Peyer's patch (tissue), 4 donors: ENCODE data around the gene CPT1B. TPM values are rescaled to one million over a fixed set of nuclear protein-coding genes. Genes with fewer than 3 reads are reported as not detected.
A peak's percentile ranks its signal among the peaks of the same experiment; 100 is the strongest.

ENCODE experiments used
- DNase-seq, 3 donors: peaks; one replicate each; pipeline ENCODE4 v3.0.0-alpha.2; 2017 to 2019
- H3K27ac ChIP-seq, 4 donors: fragments of 200-600 bp; sonication (generic); one replicate each; pipeline ENCODE4 v1.5.1; 2016 to 2019
- H3K27me3 ChIP-seq, 2 donors: fragments of 200-600 bp; sonication (generic); one replicate each; pipeline ENCODE4 v1.5.1; 2019
- H3K36me3 ChIP-seq, 3 donors: fragments of 200-600 bp; sonication (generic); one replicate each; pipeline ENCODE4 v1.5.1; 2016 to 2019
- H3K4me1 ChIP-seq, 4 donors: fragments of 200-600 bp; sonication (generic); one replicate each; pipeline ENCODE4 v1.5.1; 2016 to 2019
- H3K4me3 ChIP-seq, 4 donors: fragments of 200-600 bp; sonication (generic); 1 replicate in 3 of 4; 2 replicates in 1 of 4; pipeline ENCODE4 v1.5.1; 2016 to 2019; ENCODE audit warnings: mild to moderate bottlenecking in 1 of 4
- H3K9me3 ChIP-seq, 4 donors: fragments of 200-600 bp; sonication (generic); one replicate each; pipeline ENCODE4 v1.5.1; 2016 to 2019; ENCODE audit warnings: mild to moderate bottlenecking in 1 of 4
- POLR2A ChIP-seq, 2 donors: fragments of 450-650 bp; IDR thresholded peaks; one replicate each; pipeline ENCODE4 v1.5.1; 2017; ENCODE audit warnings: antibody characterized with exemption in 2 of 2, mild to moderate bottlenecking in 2 of 2, moderate library complexity in 2 of 2
- total RNA-seq, 4 donors: library from RNA; depleted of rRNA; stranded (reverse); fragments of >200 nt; gene quantifications; one replicate each; pipeline ENCODE4 v1.1.0, GENCODE V29; 2016
- TF ChIP-seq, protein P1 (sequence below), 6 experiments: fragments of 450-650 bp in 4 of 6; fragments of 200-600 bp in 2 of 6; sonication (generic) in 1 of 6; IDR thresholded peaks; one replicate each; pipeline ENCODE4 v1.5.1; 2017 to 2019; ENCODE audit warnings: antibody characterized with exemption in 6 of 6, mild to moderate bottlenecking in 3 of 6, moderate library complexity in 1 of 6

The CPT1B gene
- total RNA-seq, 4 donors from 2014 or later, result 51.2 to 133 (median 56.5) TPM

- TF ChIP-seq, protein P1, sequence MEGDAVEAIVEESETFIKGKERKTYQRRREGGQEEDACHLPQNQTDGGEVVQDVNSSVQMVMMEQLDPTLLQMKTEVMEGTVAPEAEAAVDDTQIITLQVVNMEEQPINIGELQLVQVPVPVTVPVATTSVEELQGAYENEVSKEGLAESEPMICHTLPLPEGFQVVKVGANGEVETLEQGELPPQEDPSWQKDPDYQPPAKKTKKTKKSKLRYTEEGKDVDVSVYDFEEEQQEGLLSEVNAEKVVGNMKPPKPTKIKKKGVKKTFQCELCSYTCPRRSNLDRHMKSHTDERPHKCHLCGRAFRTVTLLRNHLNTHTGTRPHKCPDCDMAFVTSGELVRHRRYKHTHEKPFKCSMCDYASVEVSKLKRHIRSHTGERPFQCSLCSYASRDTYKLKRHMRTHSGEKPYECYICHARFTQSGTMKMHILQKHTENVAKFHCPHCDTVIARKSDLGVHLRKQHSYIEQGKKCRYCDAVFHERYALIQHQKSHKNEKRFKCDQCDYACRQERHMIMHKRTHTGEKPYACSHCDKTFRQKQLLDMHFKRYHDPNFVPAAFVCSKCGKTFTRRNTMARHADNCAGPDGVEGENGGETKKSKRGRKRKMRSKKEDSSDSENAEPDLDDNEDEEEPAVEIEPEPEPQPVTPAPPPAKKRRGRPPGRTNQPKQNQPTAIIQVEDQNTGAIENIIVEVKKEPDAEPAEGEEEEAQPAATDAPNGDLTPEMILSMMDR (IDR thresholded peaks at IDR 0.05), result no peak
- TF ChIP-seq POLR2A (IDR thresholded peaks at IDR 0.05), result no peak
- Histone ChIP-seq H3K4me1 (peaks cover 4 to 39% (median 18%) of the 10 kb centered on the region in 4 donors), H3K9me3 (no peaks in the 10 kb centered on the region), H3K4me3 (no peak overlapping the region), H3K36me3 (no peaks in the 10 kb centered on the region), H3K27ac (peak overlapping the region in 1 of 4 donors; percentile 84), H3K27me3 (peaks cover 0 to 15% of the 10 kb centered on the region in 2 donors)
- DNase-seq, result peak in 1 of 3 donors; percentile 37
Measured at GRCh38 chr22:50547263-50547985, 30.8 kb downstream of the CPT1B start.

- peak overlapping the region in 1 of 4 donors; percentile 25 for H3K27ac ChIP-seq
- peaks cover 6 to 42% (median 18%) of the 10 kb centered on the region in 4 donors for H3K4me1 ChIP-seq
- no peak for TF ChIP-seq POLR2A (IDR thresholded peaks at IDR 0.05)
- TF ChIP-seq, protein P1 (IDR thresholded peaks at IDR 0.05), result no peak
Measured at GRCh38 chr22:50546326-50547262, 31.6 kb downstream of the CPT1B start.

GRCh38 chr22:50545522-50546325, 32.5 kb downstream of the CPT1B start, which contains the start of gene KLHDC7B:
TSS of gene KLHDC7B (plus strand) at chr22:50545899. CDS start at chr22:50546244, 345 bp downstream.
- Histone ChIP-seq H3K27me3 (peaks cover 0 to 15% of the 10 kb centered on the region in 2 donors), H3K4me3 (no peak within 1 kb of the TSS), H3K9me3 (no peaks in the 10 kb centered on the region), H3K36me3 (no peaks in the 10 kb centered on the region), H3K27ac (peak within 1 kb of the TSS; percentile 46 to 74 (median 56)), H3K4me1 (peaks cover 10 to 42% (median 18%) of the 10 kb centered on the region in 4 donors)
- TF ChIP-seq POLR2A (IDR thresholded peaks at IDR 0.05), result no peak
- DNase-seq, result no peak

More at GRCh38 chr22:50546326-50547262, 31.6 kb downstream of the CPT1B start:
- Histone ChIP-seq H3K36me3 (no peaks in the 10 kb centered on the region), H3K27me3 (peaks cover 0 to 15% of the 10 kb centered on the region in 2 donors), H3K9me3 (no peaks in the 10 kb centered on the region), H3K4me3 (no peak overlapping the region)
- no peak for DNase-seq

DNA sequence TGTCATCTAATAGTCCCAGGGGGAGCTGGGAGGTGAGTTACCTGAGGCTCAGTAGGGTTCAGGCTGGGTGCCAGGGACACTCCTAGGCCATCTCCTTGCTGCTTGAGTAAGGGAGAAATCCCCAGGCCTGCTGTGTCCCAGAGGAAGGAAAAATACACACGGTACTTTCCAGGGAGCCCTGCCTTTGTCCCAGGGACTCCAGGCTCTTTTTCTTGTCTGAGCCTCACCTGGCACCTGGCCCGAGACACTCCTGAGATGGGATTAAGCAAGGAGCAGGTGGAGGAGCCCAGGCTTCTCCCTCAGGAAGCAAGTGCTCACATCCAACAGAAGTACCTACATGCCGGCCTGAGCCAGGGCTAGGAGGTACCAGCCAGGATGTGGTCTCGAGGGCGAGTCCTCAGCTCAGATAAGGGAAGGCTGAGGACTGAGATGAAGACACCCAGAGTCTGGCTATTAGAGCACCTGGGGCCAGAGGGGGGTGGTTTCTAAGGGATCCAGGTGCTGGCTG, 33.4 kb downstream of the CPT1B start:
- peak overlapping the region in 2 of 4 donors; percentile 34 to 42 for H3K4me3 ChIP-seq
- peaks cover 10 to 46% (median 20%) of the 10 kb centered on the region in 4 donors for H3K4me1 ChIP-seq
- DNase-seq, result peak in 1 of 3 donors; percentile 71
- H3K36me3 ChIP-seq, result no peaks in the 10 kb centered on the region
- no peaks in the 10 kb centered on the region for H3K9me3 ChIP-seq
- H3K27ac ChIP-seq, result peak overlapping the region; percentile 46 to 74 (median 56)
- peaks cover 0 to 15% of the 10 kb centered on the region in 2 donors for H3K27me3 ChIP-seq
- no peak for TF ChIP-seq POLR2A (IDR thresholded peaks at IDR 0.05)
- TF ChIP-seq, protein P1 (IDR thresholded peaks at IDR 0.05), result no peak

DNA sequence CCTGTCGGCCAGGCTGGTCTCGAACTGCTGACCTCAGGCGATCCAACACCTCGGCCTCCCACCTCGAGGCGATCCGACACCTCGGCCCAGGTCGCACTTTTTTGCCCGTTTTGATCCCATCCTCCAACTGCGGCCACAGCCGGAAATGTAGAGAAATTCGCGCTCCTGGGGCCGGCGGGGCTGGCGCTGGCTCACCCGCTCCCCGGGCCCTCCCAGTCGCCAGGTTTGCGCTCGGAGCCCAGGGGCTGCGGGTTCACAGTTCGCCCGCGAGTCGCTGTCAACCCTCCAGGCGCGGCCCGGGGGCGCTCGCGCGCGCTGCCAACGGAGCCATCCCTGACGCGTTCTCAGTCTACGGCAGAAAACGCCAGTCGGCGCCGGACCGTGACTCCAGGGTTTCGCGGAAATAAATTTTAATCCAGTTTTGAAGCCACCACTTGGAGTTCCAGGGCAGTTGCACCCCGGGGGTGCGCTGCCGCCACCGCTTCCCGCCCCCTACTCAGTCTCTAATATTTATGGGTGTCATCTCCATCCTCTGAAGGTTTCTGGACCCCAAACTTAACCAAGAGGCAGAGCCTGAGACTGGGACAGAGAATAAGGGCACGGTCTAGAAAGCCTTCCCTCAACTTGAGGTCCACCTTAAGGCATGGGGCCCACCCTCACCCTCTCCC, 34.0 kb downstream of the CPT1B start:
- DNase-seq, result peak; percentile 82 to 94 (median 89)
- Histone ChIP-seq H3K4me1 (peaks cover 10 to 46% (median 16%) of the 10 kb centered on the region in 4 donors), H3K36me3 (no peaks in the 10 kb centered on the region), H3K9me3 (no peaks in the 10 kb centered on the region), H3K27me3 (peaks cover 0 to 15% of the 10 kb centered on the region in 2 donors), H3K4me3 (peak overlapping the region; percentile 11 to 42 (median 34)), H3K27ac (peak overlapping the region; percentile 46 to 74 (median 56))
- no peak for TF ChIP-seq POLR2A (IDR thresholded peaks at IDR 0.05)
- TF ChIP-seq, protein P1 (IDR thresholded peaks at IDR 0.05), result peak; percentile 48 to 72 (median 68)
